HG03139 (cell line): ENCODE results near the gene CYP2C18.
"Not testable (repeated sequence)": the region's sequence is repeated elsewhere in the genome, so short reads cannot be mapped to it uniquely, and the experiment has no call there.

Source experiments
- ATAC-seq: cut with Tn5 transposase; IDR thresholded peaks from one replicate; pipeline ENCODE4 v1.9.1; 2021; ENCODE audit not compliant: unreplicated experiment

The CYP2C18 gene

DNA sequence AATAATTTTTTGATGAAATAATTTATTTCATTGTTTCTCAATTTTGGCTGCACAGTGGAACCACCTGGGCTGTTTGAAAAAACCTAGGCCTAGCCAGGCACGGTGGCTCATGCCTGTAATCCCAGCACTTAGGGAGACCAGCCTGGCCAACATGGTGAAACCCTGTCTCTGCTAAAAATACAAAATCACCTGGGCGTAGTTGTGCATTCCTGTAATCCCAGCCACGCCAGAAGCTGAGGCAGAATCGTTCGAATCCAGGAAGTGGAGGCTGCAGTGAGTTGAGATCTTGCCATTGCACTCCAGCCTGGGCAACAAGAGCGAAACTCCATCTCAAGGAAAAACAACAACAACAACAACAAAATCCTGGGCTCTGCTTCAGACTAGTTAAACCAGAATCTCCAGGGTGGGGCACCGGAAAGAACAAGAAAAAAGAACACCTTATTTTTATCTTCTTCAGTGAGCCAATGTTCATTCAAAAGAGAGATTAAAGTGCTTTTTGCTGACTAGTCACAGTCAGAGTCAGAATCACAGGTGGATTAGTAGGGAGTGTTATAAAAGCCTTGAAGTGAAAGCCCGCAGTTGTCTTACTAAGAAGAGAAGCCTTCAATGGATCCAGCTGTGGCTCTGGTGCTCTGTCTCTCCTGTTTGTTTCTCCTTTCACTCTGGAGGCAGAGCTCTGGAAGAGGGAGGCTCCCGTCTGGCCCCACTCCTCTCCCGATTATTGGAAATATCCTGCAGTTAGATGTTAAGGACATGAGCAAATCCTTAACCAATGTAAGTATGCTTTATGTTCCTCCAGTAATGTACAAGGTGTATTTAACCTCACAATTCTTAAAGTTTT is at the start of gene CYP2C18:
Gene CYP2C18 (plus strand): TSS at position 516 of the 841 bp plus-strand sequence. CDS start 91 bp downstream, at position 607.
- no peak for ATAC-seq

DNA sequence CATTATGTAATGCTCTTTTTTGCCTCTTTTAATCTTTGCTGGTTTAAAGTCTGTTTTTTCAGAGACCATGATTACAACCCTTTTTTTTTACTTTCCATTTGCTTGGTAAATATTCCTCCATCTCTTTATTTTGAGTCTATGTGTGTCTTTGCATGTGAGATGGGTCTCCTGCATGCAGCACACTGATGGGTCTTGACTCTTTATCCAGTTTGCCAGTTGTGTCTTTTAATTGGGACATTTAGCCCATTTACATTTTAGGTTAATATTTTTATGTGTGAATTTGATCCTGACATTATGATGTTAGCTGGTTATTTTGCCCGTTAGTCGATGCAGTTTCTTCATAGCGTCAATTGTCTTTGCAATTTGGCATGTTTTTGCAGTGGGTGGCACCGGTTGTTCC is 45.4 kb upstream of the CYP2C18 start:
- not testable (repeated sequence) for ATAC-seq

DNA sequence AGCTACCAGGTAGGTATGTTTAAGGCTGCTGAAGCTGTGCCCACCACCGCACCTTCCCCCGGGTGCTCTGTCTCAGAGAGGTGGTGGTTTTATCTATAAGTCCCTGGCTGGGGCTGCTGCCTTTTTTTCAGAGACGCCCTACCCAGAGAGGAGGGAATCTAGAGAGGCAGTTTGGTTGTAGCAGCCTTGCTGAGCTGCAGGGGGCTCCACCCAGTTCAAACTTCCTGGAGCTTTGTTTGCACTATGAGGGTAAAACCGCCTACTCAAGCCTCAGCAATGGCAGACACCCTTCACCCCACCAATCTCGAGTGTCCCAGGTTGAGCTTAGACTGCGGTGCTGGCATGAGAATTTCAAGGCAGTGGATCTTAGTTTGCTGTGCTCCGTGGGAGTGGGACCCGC is 43.6 kb upstream of the CYP2C18 start:
- ATAC-seq = no peak

- no peak for ATAC-seq
These were observed 43.0 kb upstream of the CYP2C18 start for GRCh38 chr10:94640562-94640961.

GRCh38 chr10:94641480-94641879 is 42.0 kb upstream of the CYP2C18 start:
- no peak for ATAC-seq

DNA sequence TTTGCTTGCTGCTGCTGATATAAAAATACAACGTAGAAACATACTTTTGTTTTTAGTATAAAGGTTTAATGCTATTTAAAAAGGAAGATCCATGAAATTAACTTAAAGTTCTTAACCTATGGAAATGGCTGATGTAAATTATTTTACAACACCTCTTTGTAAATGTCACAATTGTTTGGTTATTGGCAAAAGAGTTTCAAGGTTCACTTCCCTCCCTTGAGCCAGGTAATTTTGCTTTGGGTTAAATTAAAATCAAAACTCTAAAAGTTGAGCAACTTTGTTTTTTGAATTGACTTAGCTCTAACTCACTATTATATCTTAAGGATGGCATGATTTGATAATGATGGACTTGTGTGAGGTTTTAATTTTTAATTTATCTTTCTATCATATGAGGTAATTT is 39.2 kb upstream of the CYP2C18 start:
- no peak for ATAC-seq

DNA sequence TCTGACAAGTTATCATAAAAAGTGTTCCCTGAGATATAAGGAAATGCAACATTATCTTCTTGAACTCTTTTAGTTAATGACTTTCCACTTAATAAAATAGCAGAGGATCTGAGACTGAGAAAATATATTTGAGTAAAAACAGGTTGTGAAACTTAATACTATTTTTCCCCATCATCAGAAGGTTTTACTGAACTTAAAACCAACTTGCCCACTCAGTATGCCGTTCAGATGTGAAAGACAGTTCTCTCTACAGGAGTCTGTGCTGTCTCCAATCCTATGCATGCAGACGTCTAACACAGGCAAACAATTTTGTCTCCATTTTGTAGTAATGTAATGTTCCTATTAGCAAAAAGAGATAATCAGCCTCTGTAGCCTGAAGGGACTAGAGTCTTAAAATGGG is 38.2 kb upstream of the CYP2C18 start:
- ATAC-seq = no peak

DNA sequence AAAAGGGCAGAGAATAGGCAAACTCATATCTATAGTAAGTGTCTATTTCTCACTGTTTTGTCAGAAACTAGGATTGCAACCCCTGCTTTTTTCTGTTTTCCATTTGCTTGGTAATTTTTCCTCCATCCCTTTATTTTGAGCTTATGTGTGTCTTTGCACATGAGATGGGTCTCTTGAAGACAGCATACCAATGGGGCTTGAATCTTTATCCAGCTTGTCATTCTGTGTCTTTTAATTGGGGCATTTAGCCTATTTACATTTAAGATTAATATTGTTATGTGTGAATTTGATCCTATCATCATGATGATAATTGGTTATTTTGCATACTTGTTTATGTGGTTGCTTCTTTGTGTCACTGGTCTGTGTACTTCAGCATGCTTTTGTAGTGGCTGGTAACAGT is 28.3 kb upstream of the CYP2C18 start:
- not testable (repeated sequence) for ATAC-seq

GRCh38 chr10:94663061-94663460 is 20.5 kb upstream of the CYP2C18 start:
- ATAC-seq = not testable (repeated sequence)

DNA sequence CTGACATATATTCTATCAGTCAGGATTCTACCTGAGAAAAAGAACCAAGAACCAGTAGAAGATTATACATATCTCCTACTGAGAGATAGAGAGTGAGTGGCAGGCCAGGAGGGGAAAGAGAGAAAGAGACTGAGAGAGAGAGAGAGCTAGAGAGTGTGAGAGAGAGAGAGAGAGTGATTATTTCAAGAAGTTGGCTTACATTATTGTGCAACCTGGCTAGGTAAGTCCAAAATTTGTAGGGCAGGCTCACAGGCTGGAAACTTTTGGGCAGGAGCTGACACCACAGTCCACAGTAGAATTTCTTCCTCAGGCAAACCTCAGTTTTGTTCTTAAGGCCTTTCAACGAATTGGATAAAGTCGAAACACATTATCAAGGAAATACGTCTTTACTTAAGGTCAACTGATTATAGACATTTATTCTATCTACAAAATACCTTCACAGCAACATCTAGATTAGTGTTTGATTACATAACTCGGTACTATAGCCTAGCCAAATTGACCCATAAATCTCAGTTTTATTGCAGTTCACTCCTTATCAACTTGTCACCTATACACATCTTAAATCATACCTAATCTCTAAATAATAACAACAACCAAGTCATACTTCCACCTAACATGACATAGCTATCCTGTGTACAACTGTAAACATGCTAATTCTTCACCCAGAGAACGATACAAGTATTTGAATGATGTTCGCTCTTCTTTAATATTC is 17.0 kb upstream of the CYP2C18 start:
- ATAC-seq = no peak

GRCh38 chr10:94673614-94674321 is 9.8 kb upstream of the CYP2C18 start:
- ATAC-seq = no peak

DNA sequence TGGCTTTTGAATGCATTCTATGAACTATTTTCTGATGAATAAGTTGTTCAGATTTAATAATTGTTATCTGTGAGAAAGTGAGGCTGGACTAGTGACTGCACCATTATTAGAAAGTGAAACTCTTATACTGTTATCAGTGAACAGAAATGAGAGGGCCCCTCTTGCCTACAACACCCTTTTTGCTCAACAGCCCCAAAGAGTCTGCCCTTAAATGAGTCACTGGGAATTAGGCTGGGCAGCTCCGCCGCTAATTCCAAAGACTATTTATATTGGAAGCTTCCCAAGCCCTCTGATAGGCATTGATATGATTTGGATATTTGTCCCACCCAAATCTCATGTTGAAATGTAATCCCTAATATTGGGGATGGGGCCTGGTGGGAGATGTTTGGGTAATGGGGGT is 7.0 kb upstream of the CYP2C18 start:
- ATAC-seq = no peak

DNA sequence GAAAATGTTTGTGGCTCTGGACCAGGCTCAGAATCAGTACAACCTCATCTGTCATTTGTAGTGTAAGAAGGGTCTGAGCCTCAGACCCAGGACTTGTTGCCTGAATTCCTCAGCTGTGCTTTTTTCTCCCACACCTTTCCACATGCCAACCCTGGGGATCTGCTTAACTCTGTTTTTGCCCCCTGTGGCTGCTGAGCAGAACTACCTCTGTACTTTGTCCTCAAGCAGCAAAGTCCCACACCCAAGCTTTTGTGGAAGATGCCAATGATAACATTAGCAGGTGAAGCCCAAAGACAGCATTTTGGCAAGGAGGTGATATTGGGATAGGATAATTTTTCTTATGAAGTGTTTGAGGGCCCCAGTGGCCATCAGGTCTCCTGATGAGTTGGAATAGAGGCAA is 5.8 kb upstream of the CYP2C18 start:
- ATAC-seq = no peak

DNA sequence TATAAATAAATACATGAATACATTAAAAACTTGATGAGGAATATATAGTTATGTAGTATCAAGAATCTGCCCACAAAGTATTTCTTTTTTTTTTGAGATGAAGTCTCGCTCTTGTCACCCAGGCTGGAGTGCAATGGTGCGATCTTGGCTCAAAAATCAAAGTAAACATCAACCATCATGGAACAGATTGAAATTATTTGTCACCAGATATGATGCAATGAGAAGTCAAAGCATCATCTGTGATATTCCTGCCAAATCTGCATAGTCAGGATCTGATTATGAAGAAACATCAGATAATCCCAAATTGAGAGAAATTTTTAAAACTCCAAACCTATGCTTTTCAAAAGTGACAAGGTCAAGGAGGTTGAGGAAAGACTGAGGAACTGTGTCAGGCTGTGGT is 5.1 kb upstream of the CYP2C18 start:
- no peak for ATAC-seq

GRCh38 chr10:94680544-94680943 is 3.0 kb upstream of the CYP2C18 start:
- peak; percentile 68 for ATAC-seq

DNA sequence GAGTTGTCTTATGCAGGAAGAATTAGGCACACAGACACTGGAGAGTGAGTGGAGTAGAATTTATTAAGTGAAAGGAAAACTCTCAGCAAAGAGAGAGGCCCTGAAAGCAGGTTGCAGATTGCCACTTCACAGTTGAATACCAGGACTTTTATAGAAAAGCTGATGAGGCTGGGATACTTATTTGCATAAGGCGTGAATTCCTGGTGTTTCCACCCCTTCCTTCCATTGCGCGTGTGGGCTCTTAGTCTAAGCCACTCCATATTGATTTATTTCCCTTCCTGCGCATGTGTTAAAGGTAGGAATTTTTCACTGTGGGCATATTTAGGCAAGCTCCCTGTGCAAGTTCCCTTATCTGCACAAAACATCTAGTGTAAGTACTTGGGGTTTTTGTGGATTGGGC is 893 bp upstream of the CYP2C18 start:
- ATAC-seq = not testable (repeated sequence)

- no peak for ATAC-seq
These were observed 4.2 kb downstream of the CYP2C18 start for GRCh38 chr10:94687625-94688248.

DNA sequence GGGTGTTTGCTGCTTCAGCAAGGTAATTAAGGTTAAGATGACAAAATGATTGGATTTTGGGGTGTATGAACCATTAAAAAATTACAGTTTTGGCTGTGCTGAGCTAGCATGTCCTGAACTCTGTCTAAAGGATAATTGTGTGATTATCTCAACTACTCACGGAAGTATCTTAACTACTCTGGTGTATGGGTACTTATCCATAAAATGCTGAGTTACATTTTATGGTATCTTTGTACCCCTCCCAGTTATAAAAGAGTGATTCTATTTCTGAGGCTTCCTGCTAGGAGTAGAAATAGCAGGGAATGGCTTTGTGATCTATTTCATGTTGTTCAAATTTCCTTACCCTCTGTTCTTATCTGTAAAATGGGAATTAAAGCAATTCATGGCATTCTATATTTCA is 22.6 kb downstream of the CYP2C18 start:
- no peak for ATAC-seq

DNA sequence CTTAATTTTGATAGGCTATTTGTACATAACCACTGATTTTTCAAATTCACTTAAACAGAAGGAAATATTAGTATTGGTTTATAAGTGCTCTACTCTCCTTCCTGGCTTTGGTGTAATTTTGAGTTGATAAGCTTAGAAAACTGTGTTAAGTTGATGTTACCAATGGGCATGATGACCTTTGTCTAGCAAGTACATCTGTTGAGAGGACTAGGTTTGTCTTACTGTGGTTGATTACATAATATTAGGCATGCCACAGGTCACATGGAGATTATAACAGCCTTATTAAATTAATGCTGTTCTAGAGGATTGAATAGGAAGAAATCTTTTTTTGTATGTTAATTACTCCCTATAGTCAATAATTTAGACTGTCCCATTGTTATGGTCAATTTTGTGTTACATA is 27.0 kb downstream of the CYP2C18 start:
- no peak for ATAC-seq

DNA sequence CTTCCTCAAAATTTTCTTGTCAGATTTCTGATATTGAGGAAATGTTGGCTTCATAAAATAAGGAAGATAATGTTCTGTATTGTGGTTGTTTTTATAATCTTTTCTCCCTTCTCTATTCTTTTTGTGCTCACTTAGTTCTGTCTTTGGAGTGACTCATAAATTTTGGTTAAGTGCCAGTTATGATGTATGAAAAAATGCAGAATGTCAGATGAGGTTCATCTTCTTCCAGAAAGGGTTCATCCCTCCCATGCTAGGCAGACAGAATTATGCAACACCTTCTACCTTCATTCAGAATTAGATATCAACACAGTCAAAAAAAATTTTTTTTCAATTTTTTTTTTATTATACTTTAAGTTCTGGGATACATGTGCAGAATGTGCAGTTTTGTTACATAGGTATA is 42.3 kb downstream of the CYP2C18 start:
- no peak for ATAC-seq

DNA sequence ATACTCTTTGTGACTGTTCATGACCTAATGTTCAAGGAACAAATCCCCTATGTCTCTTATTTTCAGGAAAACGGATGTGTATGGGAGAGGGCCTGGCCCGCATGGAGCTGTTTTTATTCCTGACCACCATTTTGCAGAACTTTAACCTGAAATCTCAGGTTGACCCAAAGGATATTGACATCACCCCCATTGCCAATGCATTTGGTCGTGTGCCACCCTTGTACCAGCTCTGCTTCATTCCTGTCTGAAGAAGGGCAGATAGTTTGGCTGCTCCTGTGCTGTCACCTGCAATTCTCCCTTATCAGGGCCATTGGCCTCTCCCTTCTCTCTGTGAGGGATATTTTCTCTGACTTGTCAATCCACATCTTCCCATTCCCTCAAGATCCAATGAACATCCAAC is 51.7 kb downstream of the CYP2C18 start:
- no peak for ATAC-seq
